Placental epithelial cell (primary cell): ENCODE results near the gene SLC19A1. TPM values are rescaled to one million over a fixed set of nuclear protein-coding genes. Genes with fewer than 3 reads are reported as not detected.

Source experiments
- small RNA-seq: library from RNA; depleted of rRNA; stranded (forward); fragments of <200 nt; gene quantifications from one replicate; pipeline ENCODE3, GENCODE V24; 2012
- total RNA-seq: library from RNA; depleted of rRNA; stranded (reverse); fragments of >200 nt; gene quantifications from 2 replicates; pipeline ENCODE4 v1.2.3, GENCODE V29; 2012

SLC19A1 gene
- 1.2 and 3.1 TPM in 2 replicates for total RNA-seq

GRCh38 chr21:45542242-45542666 lies at the start of gene SLC19A1:
Gene SLC19A1, minus strand, starts transcription at chr21:45542440. Its CDS starts 4,481 bp downstream, at chr21:45537959.

Small RNAs within 50 kb of the gene (small RNA-seq; reads per million reads assigned to genes)
- gene MIR6815 = not detected

Other genes starting within 250 kb of the SLC19A1 start
- gene COL18A1, start 137.3 kb downstream of the SLC19A1 start, total RNA-seq = 0.39 and 2.5 TPM in 2 replicates
- 0.39 TPM in 1 of 2 replicates, not detected in the other for gene PCBP3, start 101.3 kb upstream of the SLC19A1 start, total RNA-seq